HPDE6-E6E7 (cell line): ENCODE results near the gene RAB4A.
"Not testable (repeated sequence)": the region's sequence is repeated elsewhere in the genome, so short reads cannot be mapped to it uniquely, and the experiment has no call there.

Experiments used
- DNase-seq: peaks from one replicate; pipeline ENCODE4 v3.0.0; 2011; ENCODE audit warnings: missing footprints; ENCODE audit errors: extremely low spot score

The RAB4A gene

GRCh38 chr1:229298420-229298819, 27.5 kb downstream of the RAB4A start:
- no peak for DNase-seq

GRCh38 chr1:229298887-229299503, 28.1 kb downstream of the RAB4A start:
- no peak for DNase-seq

GRCh38 chr1:229300099-229300757, 29.3 kb downstream of the RAB4A start:
- DNase-seq = no peak

- no peak for DNase-seq
Measured at GRCh38 chr1:229302740-229303139, 31.8 kb downstream of the RAB4A start.

- DNase-seq = no peak
Measured at GRCh38 chr1:229303855-229304254, 32.9 kb downstream of the RAB4A start.

- no peak for DNase-seq
Measured at GRCh38 chr1:229305392-229305791, 34.5 kb downstream of the RAB4A start.

- DNase-seq = no peak
Measured at GRCh38 chr1:229309074-229309473, 38.2 kb downstream of the RAB4A start.

GRCh38 chr1:229309684-229310083, 38.8 kb downstream of the RAB4A start:
- no peak for DNase-seq

- DNase-seq = no peak
Measured at GRCh38 chr1:229310833-229311232, 39.9 kb downstream of the RAB4A start.

GRCh38 chr1:229316166-229316565, 45.3 kb downstream of the RAB4A start:
- DNase-seq = no peak

GRCh38 chr1:229318056-229318455, 47.1 kb downstream of the RAB4A start:
- no peak for DNase-seq

- no peak for DNase-seq
Measured at GRCh38 chr1:229319487-229319886, 48.6 kb downstream of the RAB4A start.

GRCh38 chr1:229323201-229323600, 52.3 kb downstream of the RAB4A start:
- DNase-seq = no peak

GRCh38 chr1:229323885-229324553, 53.1 kb downstream of the RAB4A start:
- no peak for DNase-seq

- no peak for DNase-seq
Measured at GRCh38 chr1:229325401-229325800, 54.5 kb downstream of the RAB4A start.

- DNase-seq = no peak
Measured at GRCh38 chr1:229325853-229326487, 55.1 kb downstream of the RAB4A start.

GRCh38 chr1:229326601-229327000, 55.7 kb downstream of the RAB4A start:
- DNase-seq = no peak

- not testable (repeated sequence) for DNase-seq
Measured at GRCh38 chr1:229327765-229328164, 56.9 kb downstream of the RAB4A start.

- no peak for DNase-seq
Measured at GRCh38 chr1:229328598-229329362, 57.9 kb downstream of the RAB4A start.

GRCh38 chr1:229334269-229334668, 63.4 kb downstream of the RAB4A start:
- no peak for DNase-seq

GRCh38 chr1:229334716-229335115, 63.8 kb downstream of the RAB4A start:
- no peak for DNase-seq

- no peak for DNase-seq
Measured at GRCh38 chr1:229336345-229336744, 65.4 kb downstream of the RAB4A start.
